ENCODE results near the gene FNDC8. TPM values are rescaled to one million over a fixed set of nuclear protein-coding genes. Genes with fewer than 3 reads are reported as not detected.
"Not testable (repeated sequence)": the region's sequence is repeated elsewhere in the genome, so short reads cannot be mapped to it uniquely, and the experiment has no call there.

Gene FNDC8
- total and polyA plus RNA-seq, 9 donors, result 0.11 to 0.12 TPM; not detected in 7

GRCh38 chr17:35095741-35096140, 25.7 kb upstream of the FNDC8 start:
- no peaks in the 10 kb centered on the region for H3K9me3 ChIP-seq (replicated peaks; ENCODE audit: control insufficient read depth, low read depth, low read length)
- H3K4me1 ChIP-seq (ENCODE audit: control insufficient read depth, insufficient read depth, low read length), result no peaks in the 10 kb centered on the region
- no peak overlapping the region for H3K27ac ChIP-seq (ENCODE audit: low read length)
- WGBS (ENCODE audit: insufficient coverage), result no CpG with 5 or more reads among the region's 1 CpG
- no peak overlapping the region for H3K4me3 ChIP-seq (ENCODE audit: low read length)
- peaks cover 12% of the 10 kb centered on the region for H3K36me3 ChIP-seq (ENCODE audit: control insufficient read depth, insufficient read depth, low read length)
- H3K27me3 ChIP-seq (ENCODE audit: control insufficient read depth, insufficient read depth, low read length), result no peaks in the 10 kb centered on the region
- no peak for DNase-seq

DNA sequence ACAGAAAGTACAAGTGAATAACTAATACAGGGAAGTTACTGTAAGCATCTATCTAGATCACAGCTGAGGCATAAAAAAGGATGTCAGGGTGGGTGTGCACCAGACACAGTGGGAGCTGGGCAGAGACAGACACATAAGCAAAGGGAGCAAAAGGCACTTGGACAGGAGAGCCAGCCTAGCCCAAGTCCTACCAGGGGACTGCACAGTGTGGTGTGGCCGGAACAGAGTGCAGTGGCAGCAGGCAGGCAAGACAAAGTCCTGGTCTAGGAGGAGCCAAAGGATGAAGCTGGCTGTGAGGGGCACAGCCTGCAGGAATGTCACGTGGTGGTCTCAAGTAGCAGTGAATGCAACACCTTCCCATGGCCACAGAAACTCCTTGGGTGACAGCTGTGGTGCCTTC, 23.6 kb upstream of the FNDC8 start:
- Histone ChIP-seq H3K4me1 (ENCODE audit: control insufficient read depth, insufficient read depth, low read length) (no peaks in the 10 kb centered on the region), H3K4me3 (ENCODE audit: low read length) (no peak overlapping the region), H3K27me3 (ENCODE audit: control insufficient read depth, insufficient read depth, low read length) (no peaks in the 10 kb centered on the region), H3K27ac (ENCODE audit: low read length) (no peak overlapping the region), H3K36me3 (ENCODE audit: control insufficient read depth, insufficient read depth, low read length) (peaks cover 18% of the 10 kb centered on the region), H3K9me3 (replicated peaks; ENCODE audit: control insufficient read depth, low read depth, low read length) (no peaks in the 10 kb centered on the region)
- 100% methylated on average over 1 of the region's 2 CpGs for WGBS (ENCODE audit: insufficient coverage)
- DNase-seq, result no peak

- no peak for DNase-seq
- H3K36me3 ChIP-seq (ENCODE audit: control insufficient read depth, insufficient read depth, low read length), result peaks cover 24% of the 10 kb centered on the region
- 81% methylated on average over 3 of the region's 3 CpGs for WGBS (ENCODE audit: insufficient coverage)
- no peak overlapping the region for H3K27ac ChIP-seq (ENCODE audit: low read length)
- H3K27me3 ChIP-seq (ENCODE audit: control insufficient read depth, insufficient read depth, low read length), result no peaks in the 10 kb centered on the region
- H3K4me3 ChIP-seq (ENCODE audit: low read length), result no peak overlapping the region
- no peaks in the 10 kb centered on the region for H3K9me3 ChIP-seq (replicated peaks; ENCODE audit: control insufficient read depth, low read depth, low read length)
- H3K4me1 ChIP-seq (ENCODE audit: control insufficient read depth, insufficient read depth, low read length), result no peaks in the 10 kb centered on the region
Measured at GRCh38 chr17:35099908-35100307, 21.5 kb upstream of the FNDC8 start.

DNA sequence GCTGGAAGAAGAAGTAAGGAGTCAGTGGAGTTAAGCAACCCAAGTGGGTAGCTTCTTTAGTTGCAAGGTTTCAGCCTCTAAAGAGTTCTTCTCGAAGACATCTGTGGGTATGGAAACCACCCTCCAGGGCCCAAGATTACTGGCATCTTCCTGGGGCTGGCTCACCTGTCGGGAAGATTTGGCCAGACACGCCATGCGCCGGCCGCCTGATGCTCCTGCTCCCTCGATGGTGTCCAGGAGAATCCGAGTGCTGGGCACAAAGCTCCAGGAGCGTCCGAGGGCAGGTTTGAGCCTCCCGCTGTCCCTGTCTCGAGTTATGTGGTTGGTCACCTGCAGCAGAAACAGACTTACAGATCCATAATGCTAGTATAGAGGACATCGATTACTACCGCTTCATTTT, 20.4 kb upstream of the FNDC8 start:
- Histone ChIP-seq H3K36me3 (ENCODE audit: control insufficient read depth, insufficient read depth, low read length) (peaks cover 33% of the 10 kb centered on the region), H3K27ac (ENCODE audit: low read length) (no peak overlapping the region), H3K4me1 (ENCODE audit: control insufficient read depth, insufficient read depth, low read length) (no peaks in the 10 kb centered on the region), H3K4me3 (ENCODE audit: low read length) (no peak overlapping the region), H3K9me3 (replicated peaks; ENCODE audit: control insufficient read depth, low read depth, low read length) (no peaks in the 10 kb centered on the region), H3K27me3 (ENCODE audit: control insufficient read depth, insufficient read depth, low read length) (no peaks in the 10 kb centered on the region)
- 95% methylated on average over 14 of the region's 14 CpGs for WGBS (ENCODE audit: insufficient coverage)
- DNase-seq, result no peak

DNA sequence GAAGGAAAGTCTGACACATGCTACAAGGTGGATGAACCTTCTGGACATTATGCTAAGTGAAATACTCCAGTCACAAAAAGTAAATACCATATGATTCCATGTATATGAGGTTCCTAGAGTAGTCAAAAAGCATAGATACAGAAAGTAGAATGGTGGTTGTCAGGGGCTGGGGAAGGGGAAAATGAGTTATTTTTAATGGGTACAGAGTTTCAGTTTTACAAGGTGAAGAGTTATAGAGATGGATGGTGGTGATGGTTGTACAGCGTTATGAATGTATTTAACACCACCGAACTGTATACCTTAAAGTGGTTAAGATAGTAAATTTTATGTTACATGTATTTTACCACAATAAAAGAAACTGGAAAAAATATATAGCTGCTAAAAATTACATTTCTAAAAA, 19.7 kb upstream of the FNDC8 start:
- H3K4me1 ChIP-seq (ENCODE audit: control insufficient read depth, insufficient read depth, low read length), result no peaks in the 10 kb centered on the region
- H3K36me3 ChIP-seq (ENCODE audit: control insufficient read depth, insufficient read depth, low read length), result peaks cover 39% of the 10 kb centered on the region
- H3K9me3 ChIP-seq (replicated peaks; ENCODE audit: control insufficient read depth, low read depth, low read length), result no peaks in the 10 kb centered on the region
- no peaks in the 10 kb centered on the region for H3K27me3 ChIP-seq (ENCODE audit: control insufficient read depth, insufficient read depth, low read length)
- WGBS (ENCODE audit: insufficient coverage), result no CpG with 5 or more reads among the region's 2 CpGs
- DNase-seq, result no peak
- no peak overlapping the region for H3K4me3 ChIP-seq (ENCODE audit: low read length)
- H3K27ac ChIP-seq (ENCODE audit: low read length), result no peak overlapping the region

- DNase-seq, result no peak
Measured at GRCh38 chr17:35103271-35103670, 18.1 kb upstream of the FNDC8 start.

DNA sequence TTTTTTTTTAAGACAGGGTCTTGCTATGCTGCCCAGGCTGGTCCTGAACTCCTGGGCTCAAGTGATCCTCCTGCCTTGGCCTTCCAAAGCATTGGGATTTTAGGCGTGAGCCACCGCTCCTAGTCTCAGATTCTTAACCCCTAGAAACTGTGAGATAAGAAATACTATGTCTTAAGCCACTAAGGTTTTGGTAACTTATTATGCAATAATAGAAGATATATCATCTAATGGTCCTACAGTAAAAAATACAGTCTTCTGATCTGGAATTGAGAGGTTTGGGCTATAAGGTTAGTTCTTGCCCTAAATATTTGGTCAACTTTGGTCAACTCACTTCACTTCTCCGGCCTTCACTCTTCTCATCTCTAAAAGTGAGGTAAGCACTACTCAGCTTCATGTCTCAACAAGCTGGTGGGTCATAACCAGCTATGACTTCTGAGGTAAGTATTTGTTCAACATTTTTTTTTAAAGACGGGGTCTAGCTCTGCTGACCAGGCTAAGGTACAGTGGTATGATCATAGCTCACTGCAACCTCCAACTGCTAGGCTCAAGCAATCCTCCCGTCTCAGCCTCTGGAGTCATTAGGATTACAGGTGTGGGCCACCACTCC, 16.5 kb upstream of the FNDC8 start:
- Histone ChIP-seq H3K4me3 (ENCODE audit: low read length) (no peak overlapping the region), H3K4me1 (ENCODE audit: control insufficient read depth, insufficient read depth, low read length) (no peaks in the 10 kb centered on the region), H3K36me3 (ENCODE audit: control insufficient read depth, insufficient read depth, low read length) (peaks cover 32% of the 10 kb centered on the region), H3K27ac (ENCODE audit: low read length) (no peak overlapping the region), H3K27me3 (ENCODE audit: control insufficient read depth, insufficient read depth, low read length) (no peaks in the 10 kb centered on the region), H3K9me3 (replicated peaks; ENCODE audit: control insufficient read depth, low read depth, low read length) (no peaks in the 10 kb centered on the region)
- WGBS (ENCODE audit: insufficient coverage), result no CpG with 5 or more reads among the region's 5 CpGs
- DNase-seq, result no peak

More at GRCh38 chr17:35103271-35103670, 18.1 kb upstream of the FNDC8 start:
- Histone ChIP-seq H3K27ac (ENCODE audit: low read length) (no peak overlapping the region), H3K4me3 (ENCODE audit: low read length) (no peak overlapping the region), H3K36me3 (ENCODE audit: control insufficient read depth, insufficient read depth, low read length) (peaks cover 39% of the 10 kb centered on the region), H3K4me1 (ENCODE audit: control insufficient read depth, insufficient read depth, low read length) (no peaks in the 10 kb centered on the region), H3K9me3 (replicated peaks; ENCODE audit: control insufficient read depth, low read depth, low read length) (no peaks in the 10 kb centered on the region), H3K27me3 (ENCODE audit: control insufficient read depth, insufficient read depth, low read length) (no peaks in the 10 kb centered on the region)
- no CpG with 5 or more reads among the region's 5 CpGs for WGBS (ENCODE audit: insufficient coverage)

DNA sequence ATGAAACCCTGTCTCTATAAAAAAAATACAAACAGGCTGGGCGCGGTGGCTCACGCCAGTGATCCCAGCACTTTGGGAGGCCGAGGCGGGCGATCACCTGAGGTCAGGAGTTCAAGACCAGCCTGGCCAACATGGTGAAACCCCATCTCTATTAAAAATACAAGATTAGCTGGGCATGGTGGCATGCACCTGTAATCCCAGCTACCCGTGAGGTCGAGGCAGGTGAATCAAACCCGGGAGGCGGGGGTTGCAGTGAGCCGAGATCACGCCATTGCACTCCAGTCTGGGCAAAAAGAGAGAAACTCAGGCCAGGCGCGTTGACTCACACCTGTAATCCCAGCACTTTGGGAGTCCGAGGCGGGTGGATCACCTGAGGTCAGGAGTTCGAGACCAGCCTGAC, 10.6 kb upstream of the FNDC8 start:
- not testable (repeated sequence) for H3K4me1 ChIP-seq (ENCODE audit: control insufficient read depth, insufficient read depth, low read length); DNase-seq; H3K4me3 ChIP-seq (ENCODE audit: low read length); H3K27me3 ChIP-seq (ENCODE audit: control insufficient read depth, insufficient read depth, low read length); H3K27ac ChIP-seq (ENCODE audit: low read length); H3K9me3 ChIP-seq (replicated peaks; ENCODE audit: control insufficient read depth, low read depth, low read length)
- WGBS (ENCODE audit: insufficient coverage), result 93% methylated on average over 17 of the region's 17 CpGs
- peaks cover 10% of the 10 kb centered on the region for H3K36me3 ChIP-seq (ENCODE audit: control insufficient read depth, insufficient read depth, low read length)

- Histone ChIP-seq H3K27me3 (ENCODE audit: control insufficient read depth, insufficient read depth, low read length) (no peaks in the 10 kb centered on the region), H3K36me3 (ENCODE audit: control insufficient read depth, insufficient read depth, low read length) (peaks cover 2% of the 10 kb centered on the region), H3K4me3 (ENCODE audit: low read length) (no peak overlapping the region), H3K4me1 (ENCODE audit: control insufficient read depth, insufficient read depth, low read length) (peaks cover 14% of the 10 kb centered on the region), H3K27ac (ENCODE audit: low read length) (no peak overlapping the region), H3K9me3 (replicated peaks; ENCODE audit: control insufficient read depth, low read depth, low read length) (no peaks in the 10 kb centered on the region)
- 77% methylated on average over 12 of the region's 12 CpGs for WGBS (ENCODE audit: insufficient coverage)
- no peak for DNase-seq
Measured at GRCh38 chr17:35116845-35117244, 4.6 kb upstream of the FNDC8 start.

- DNase-seq, result no peak
- no peak overlapping the region for H3K4me3 ChIP-seq (ENCODE audit: low read length)
- peaks cover 2% of the 10 kb centered on the region for H3K36me3 ChIP-seq (ENCODE audit: control insufficient read depth, insufficient read depth, low read length)
Measured at GRCh38 chr17:35117984-35118383, 3.4 kb upstream of the FNDC8 start.

More at GRCh38 chr17:35117984-35118383, 3.4 kb upstream of the FNDC8 start:
- Histone ChIP-seq H3K27me3 (ENCODE audit: control insufficient read depth, insufficient read depth, low read length) (peaks cover 3% of the 10 kb centered on the region), H3K9me3 (replicated peaks; ENCODE audit: control insufficient read depth, low read depth, low read length) (no peaks in the 10 kb centered on the region), H3K4me1 (ENCODE audit: control insufficient read depth, insufficient read depth, low read length) (peaks cover 14% of the 10 kb centered on the region), H3K27ac (ENCODE audit: low read length) (no peak overlapping the region)

Measured in muscle of leg (tissue), 11 donors.